K562 (cell line): ENCODE measurements around the gene IGSF21. TPM values are rescaled to one million over a fixed set of nuclear protein-coding genes. Genes with fewer than 3 reads are reported as not detected.

Source experiments
- ATAC-seq: fragments of 200-7000 bp; cut with Tn5 transposase; 3 replicates; pipeline ENCODE4 v1.9.1; 2020; ENCODE audit warnings: moderate library complexity
- BruUV-seq: library from RNA; stranded (reverse); fragments of 400-500 nt; replicated peaks from 2 replicates; lab custom pipeline; 2021; lab: Mats Ljungman, UMichigan
- CTCF ChIA-PET: fragments of 300-600 bp; formaldehyde crosslinking; extraction: SDS; loops from one replicate; lab custom pipeline; 2021; ENCODE audit warnings: low intra/inter-chr PET ratio; lab: Yijun Ruan, JAX
- POLR2A ChIA-PET: fragments of 300-600, 350-650 bp; sonication (Branson Sonifier 250); formaldehyde crosslinking; extraction: SDS; loops from one replicate; lab custom pipeline; 2021; ENCODE audit warnings: antibody characterized with exemption, inconsistent platforms; lab: Yijun Ruan, JAX
- DNase-seq, 4 experiments: peaks; one replicate each; pipeline versions ENCODE4 v3.0.0 to v3.0.0-alpha.2; 2011 to 2018; ENCODE audit warnings: low spot score in 3 of 4, mixed read lengths in 3 of 4; ENCODE audit errors: extremely low read depth in 1 of 4
- FAIRE-seq: peaks from 2 replicates; lab custom pipeline; 2011; peaks lifted over from hg19 to GRCh38; lab: Jason Lieb, UNC
- H2AFZ ChIP-seq: 2 replicates; pipeline ENCODE4 v1.6.0; 2011; ENCODE audit warnings: low read depth, low read length, control low read depth, inconsistent platforms
- H3K27ac ChIP-seq: fragments of 200-600 bp; 3 replicates; pipeline ENCODE4 v1.8.0; 2011; ENCODE audit warnings: low read depth, mild to moderate bottlenecking, control low read depth, inconsistent platforms, low read length, moderate library complexity, mixed read lengths; ENCODE audit errors: extremely low read depth
- H3K27me3 ChIP-seq, 2 experiments: fragments of 300-600 bp in 1 of 2; 2 replicates in 1 of 2; 3 replicates in 1 of 2; pipeline versions ENCODE4 v1.6.0 to v1.8.0; 2011; ENCODE audit warnings: inconsistent platforms in 2 of 2, low read length in 2 of 2, mild to moderate bottlenecking in 1 of 2, mixed read lengths in 1 of 2, moderate library complexity in 1 of 2; ENCODE audit not compliant: control insufficient read depth in 2 of 2, insufficient read depth in 2 of 2
- H3K36me3 ChIP-seq: fragments of 300-600 bp; 3 replicates; pipeline ENCODE4 v1.8.0; 2011; ENCODE audit warnings: mild to moderate bottlenecking, low read length, inconsistent platforms; ENCODE audit not compliant: control insufficient read depth, insufficient read depth
- H3K4me1 ChIP-seq, 2 experiments: fragments of 200-600 bp in 1 of 2; replicated peaks in 1 of 2; 2 replicates in 1 of 2; 3 replicates in 1 of 2; pipeline versions ENCODE4 v1.5.1 to v1.8.0; 2011; ENCODE audit warnings: inconsistent platforms in 2 of 2, low read length in 2 of 2, mild to moderate bottlenecking in 1 of 2, mixed read lengths in 1 of 2, moderate library complexity in 1 of 2; ENCODE audit not compliant: control insufficient read depth in 2 of 2, insufficient read depth in 2 of 2
- H3K4me2 ChIP-seq: 2 replicates; pipeline ENCODE4 v1.6.1; 2011; ENCODE audit warnings: low read length, control low read depth, inconsistent platforms, mixed read lengths; ENCODE audit not compliant: insufficient read depth
- H3K4me3 ChIP-seq: fragments of 200-600 bp; sonication (generic), shearing (Covaris generic); 2 replicates; pipeline ENCODE4 v1.5.1; 2016; ENCODE audit warnings: control low read depth, inconsistent platforms
- H3K79me2 ChIP-seq: fragments of 200-600 bp; 3 replicates; pipeline ENCODE4 v1.8.0; 2011; ENCODE audit warnings: low read length, inconsistent platforms; ENCODE audit not compliant: control insufficient read depth, insufficient read depth
- H3K9ac ChIP-seq, 2 experiments: 2 replicates each; pipeline versions ENCODE4 v1.6.0 to v1.6.1; 2011; ENCODE audit warnings: low read depth in 2 of 2, low read length in 2 of 2, control low read depth in 1 of 2, inconsistent platforms in 1 of 2, mild to moderate bottlenecking in 1 of 2, mixed read lengths in 1 of 2; ENCODE audit not compliant: insufficient read depth in 1 of 2
- H3K9me1 ChIP-seq: one replicate; pipeline ENCODE4 v1.6.0; 2011; ENCODE audit warnings: inconsistent platforms, mild to moderate bottlenecking, low read length, moderate library complexity; ENCODE audit not compliant: control insufficient read depth, insufficient read depth
- H3K9me3 ChIP-seq: replicated peaks from 2 replicates; pipeline ENCODE4 v1.5.1; 2011; ENCODE audit warnings: low read depth, low read length, inconsistent platforms; ENCODE audit not compliant: control insufficient read depth, insufficient read depth
- H4K20me1 ChIP-seq: replicated peaks from 2 replicates; pipeline ENCODE4 v1.6.1; 2011; ENCODE audit warnings: low read length, inconsistent platforms, mixed read lengths; ENCODE audit not compliant: control insufficient read depth, insufficient read depth
- BRF2 ChIP-seq: IDR thresholded peaks from 3 replicates; pipeline ENCODE4 v1.6.1; 2011; ENCODE audit warnings: borderline replicate concordance, mild to moderate bottlenecking; ENCODE audit not compliant: insufficient read length, insufficient read depth
- CTBP1 ChIP-seq: fragments of 450-650 bp; IDR thresholded peaks from 2 replicates; pipeline ENCODE4 v1.6.1; 2016; ENCODE audit warnings: borderline replicate concordance
- DIDO1 ChIP-seq: fragments of 450-650 bp; IDR thresholded peaks from 2 replicates; pipeline ENCODE4 v1.6.1; 2016; ENCODE audit warnings: low read depth, missing biosample characterization, missing genetic modification characterization
- EHMT2 ChIP-seq: fragments of 450-650 bp; IDR thresholded peaks from 2 replicates; pipeline ENCODE4 v1.6.1; 2018; ENCODE audit warnings: antibody characterized with exemption
- HDAC1 ChIP-seq, 2 experiments: fragments of 450-650 bp; IDR thresholded peaks; 2 replicates each; pipeline ENCODE4 v1.6.1; 2016 to 2017; ENCODE audit warnings: inconsistent platforms in 1 of 2, mild to moderate bottlenecking in 1 of 2, moderate library complexity in 1 of 2
- HNRNPH1 ChIP-seq: fragments of 200-400 bp; formaldehyde crosslinking; optimal IDR thresholded peaks from 2 replicates; pipeline ENCODE3; 2017; ENCODE audit warnings: low read depth, mild to moderate bottlenecking, low read length, moderate library complexity
- ILK ChIP-seq: fragments of 450-650 bp; IDR thresholded peaks from 2 replicates; pipeline ENCODE4 v1.6.1; 2016; ENCODE audit warnings: missing genetic modification characterization, low read depth, mild to moderate bottlenecking, missing compliant biosample characterization, moderate library complexity, borderline replicate concordance
- KDM1A ChIP-seq, 2 experiments: fragments of 450-650 bp; IDR thresholded peaks; 2 replicates each; pipeline ENCODE4 v1.6.1; 2016; ENCODE audit warnings: mild to moderate bottlenecking in 2 of 2
- MAFF ChIP-seq: IDR thresholded peaks from 2 replicates; pipeline ENCODE4 v1.6.1; 2012; ENCODE audit warnings: low read length, improper control_type of control experiment
- MAFK ChIP-seq: IDR thresholded peaks from 2 replicates; pipeline ENCODE4 v1.6.1; 2011; ENCODE audit warnings: low read length, improper control_type of control experiment
- MECOM ChIP-seq: fragments of 250-450 bp; sonication (Bioruptor Pico); IDR thresholded peaks from 2 replicates; pipeline ENCODE4 v1.8.0; 2022; ENCODE audit warnings: inconsistent platforms
- NR2C2 ChIP-seq, 2 experiments: fragments of 200-800 bp in 1 of 2; sonication (Bioruptor generic) in 1 of 2; sonication (generic) in 1 of 2; formaldehyde crosslinking in 1 of 2; IDR thresholded peaks; 2 replicates each; pipeline versions ENCODE4 v1.6.1 to v1.8.0; 2016 to 2022; ENCODE audit warnings: mild to moderate bottlenecking in 1 of 2, missing compliant biosample characterization in 1 of 2, missing genetic modification characterization in 1 of 2, missing genetic modification reagents in 1 of 2
- ZEB2 ChIP-seq: fragments of 450-650 bp; IDR thresholded peaks from 2 replicates; pipeline ENCODE4 v1.6.1; 2016
- ZNF311 ChIP-seq: fragments of 250-450 bp; sonication (Bioruptor Pico); IDR thresholded peaks from 2 replicates; pipeline ENCODE4 v1.4.0; 2020; ENCODE audit warnings: mild to moderate bottlenecking, moderate library complexity
- ZNF316 ChIP-seq: fragments of 450-650 bp; IDR thresholded peaks from 2 replicates; pipeline ENCODE4 v1.6.1; 2016
- ZNF408 ChIP-seq: fragments of 250-450 bp; sonication (Bioruptor Pico); IDR thresholded peaks from 2 replicates; pipeline ENCODE4 v1.4.0; 2020; ENCODE audit warnings: low read depth, mild to moderate bottlenecking, moderate library complexity
- ZNF41 ChIP-seq: fragments of 250-450 bp; sonication (Bioruptor Pico); conservative IDR thresholded peaks from 2 replicates; pipeline ENCODE4 v1.4.0; 2020; ENCODE audit warnings: mild to moderate bottlenecking
- ZNF584 ChIP-seq: fragments of 200-800 bp; sonication (Bioruptor generic); IDR thresholded peaks from 2 replicates; pipeline ENCODE4 v1.6.1; 2016; ENCODE audit warnings: low read depth, mild to moderate bottlenecking, missing genetic modification characterization, missing compliant biosample characterization
- WGBS: fragments of 100-300 bp; shearing (Covaris generic); methylation state at CpG from one replicate; pipeline ENCODE4 v1.1.6; 2016; ENCODE audit warnings: low coverage, mixed read lengths; ENCODE audit not compliant: insufficient coverage; ENCODE audit errors: missing lambda C conversion rate; 5-methylcytosine and 5-hydroxymethylcytosine counted together
- in situ Hi-C: fragments of 300-500 bp; cut with MboI; formaldehyde crosslinking; loops from 4 replicates; pipeline ENCODE4 v1.15.0; 2018; ENCODE audit warnings: inconsistent platforms, mixed read lengths
- intact Hi-C: fragments of 100-400 bp; cut with micrococcal nuclease; formaldehyde crosslinking; loops from 2 replicates; pipeline ENCODE4 v1.14.2; 2022
- polyA plus RNA-seq, 8 experiments: library from polyadenylated mRNA; depleted of rRNA in 4 of 8; stranded (reverse) in 5 of 8; unstranded in 3 of 8; fragments of >200 nt; fragmentation: Nextera tagmentation in 2 of 8; fragmentation: Illumina TruSeq in 1 of 8; extraction: Ambion mirVana in 2 of 8; extraction: Trizol in 1 of 8; gene quantifications; 2 replicates each; pipeline versions ENCODE4 v1.2.1 to v1.2.3, GENCODE V29; 2011 to 2014; ENCODE audit warnings: inconsistent platforms in 1 of 8, missing spikeins in 1 of 8
- total RNA-seq, 7 experiments: library from RNA; depleted of rRNA in 6 of 7; stranded (reverse); fragments of >200 nt in 6 of 7; fragmentation: Illumina TruSeq in 2 of 7; extraction: Trizol in 2 of 7; gene quantifications; 2 replicates each; pipeline versions ENCODE4 v1.2.1 to v1.2.3, GENCODE V29; 2011 to 2021; ENCODE audit warnings: low replicate concordance in 1 of 7

The IGSF21 gene
- total and polyA plus RNA-seq, 9 of the 15 experiments (the other 6 are each of a cell fraction or from before 2014, with no cell fraction given) = not detected

- TF ChIP-seq BRF2 (no peak), ZNF408 (CRISPR knock-in tag) (no peak), ZEB2 (no peak), DIDO1 (tag) (no peak), ZNF311 (CRISPR knock-in tag) (no peak), MAFK (peak; percentile 60), MAFF (peak; percentile 50), ZNF41 (CRISPR knock-in tag) (no peak), ZNF316 (peak; percentile 85), ZNF584 (CRISPR knock-in tag) (no peak)
- TF ChIP-seq, all 486 proteins: peak for 6
Observed at GRCh38 chr1:18304151-18304869, 196.7 kb downstream of the IGSF21 start (continued).

GRCh38 chr1:18305182-18305795, 197.7 kb downstream of the IGSF21 start:
- no peak for FAIRE-seq
- BruUV-seq = no TSS peak
- no peak for ATAC-seq

More at GRCh38 chr1:18305182-18305795, 197.7 kb downstream of the IGSF21 start:
- no peak for DNase-seq
- Histone ChIP-seq H3K36me3 (no peaks in the 10 kb centered on the region), H3K4me1 (no peaks in the 10 kb centered on the region), H2AFZ (no peak overlapping the region), H3K9ac (no peak overlapping the region), H3K4me2 (no peak overlapping the region), H4K20me1 (0 out of 2 replicates have a peak, but pooled peaks cover 14% of the 10 kb centered on the region), H3K9me3 (no peaks in the 10 kb centered on the region), H3K4me3 (no peak overlapping the region), H3K27ac (no peak overlapping the region), H3K9me1 (no peaks in the 10 kb centered on the region), H3K27me3 (peaks cover 0 to 10% of the 10 kb centered on the region in 2 experiments; a peak in 2 of 5 replicates), H3K79me2 (no peaks in the 10 kb centered on the region)
- in situ Hi-C loops (no loop called here), intact Hi-C loops (no loop called here)
- CTCF ChIA-PET = no interaction called here
- TF ChIP-seq KDM1A (IDR thresholded peaks at IDR 0.05) = peak; percentile 14 to 30; a peak in 2 of 4 replicates
- peak; percentile 21; the same call in 1 of the 2 replicates for TF ChIP-seq CTBP1
- TF ChIP-seq MECOM = no peak
- no peak for TF ChIP-seq ILK (tag)
- TF ChIP-seq EHMT2 = 0 out of 2 replicates have a peak, but pooled peaks have one; percentile 32
- TF ChIP-seq NR2C2 (CRISPR knock-in tag; IDR thresholded peaks at IDR 0.05) = no peak
- no peak for TF ChIP-seq NR2C2 (tag; IDR thresholded peaks at IDR 0.05)
- no peak for TF ChIP-seq HNRNPH1
- TF ChIP-seq HDAC1 (IDR thresholded peaks at IDR 0.05) = peak in 1 of 2 experiments; percentile 47; a peak in 1 of 4 replicates
- POLR2A ChIA-PET = interaction anchor here (0.5 kb wide), 1 partner anchor 282 kb away, joined by 3 read pairs; no protein-coding TSS in a partner anchor
- 0% methylated on average over 3 of the region's 3 CpGs for WGBS
